Osteoblast (primary cell): ENCODE measurements around the gene CACNA1D. TPM values are rescaled to one million over a fixed set of nuclear protein-coding genes. Genes with fewer than 3 reads are reported as not detected.

Experiments
- DNase-seq: peaks from one replicate; pipeline ENCODE4 v3.0.0; 2011; ENCODE audit warnings: low spot score, mixed read lengths; ENCODE audit not compliant: insufficient read length; ENCODE audit errors: missing footprints
- H2AFZ ChIP-seq: 2 replicates; pipeline ENCODE4 v1.6.0; 2011; ENCODE audit warnings: mild to moderate bottlenecking, low read length
- H3K27ac ChIP-seq: 2 replicates; pipeline ENCODE4 v1.5.1; 2011; ENCODE audit warnings: mild to moderate bottlenecking, low read depth, low read length, moderate library complexity
- H3K27me3 ChIP-seq: 2 replicates; pipeline ENCODE4 v1.6.0; 2012; ENCODE audit warnings: mild to moderate bottlenecking, control low read depth, inconsistent platforms, low read length, moderate library complexity; ENCODE audit not compliant: insufficient read depth
- H3K36me3 ChIP-seq: 2 replicates; pipeline ENCODE4 v1.5.1; 2011; ENCODE audit warnings: mild to moderate bottlenecking, low read length, control low read depth, moderate library complexity; ENCODE audit not compliant: insufficient read depth
- H3K4me1 ChIP-seq: 2 replicates; pipeline ENCODE4 v1.5.1; 2011; ENCODE audit warnings: mild to moderate bottlenecking, low read length, control low read depth, moderate library complexity; ENCODE audit not compliant: insufficient read depth
- H3K4me2 ChIP-seq: 2 replicates; pipeline ENCODE4 v1.6.0; 2011; ENCODE audit warnings: mild to moderate bottlenecking, low read length; ENCODE audit not compliant: insufficient read depth
- H3K4me3 ChIP-seq: fragments of 200-600 bp; sonication (generic); 3 replicates; pipeline ENCODE4 v1.5.1; 2012; ENCODE audit warnings: mild to moderate bottlenecking, low read length, inconsistent platforms; ENCODE audit not compliant: insufficient read depth
- H3K79me2 ChIP-seq: 2 replicates; pipeline ENCODE4 v1.6.0; 2012; ENCODE audit warnings: mild to moderate bottlenecking, low read length, control low read depth, inconsistent platforms; ENCODE audit not compliant: insufficient read depth
- H3K9me3 ChIP-seq: 2 replicates; pipeline ENCODE4 v1.5.1; 2011; ENCODE audit warnings: low read depth, low read length, control low read depth
- H4K20me1 ChIP-seq: 2 replicates; pipeline ENCODE4 v1.6.0; 2012; ENCODE audit warnings: mild to moderate bottlenecking, low read length, control low read depth; ENCODE audit not compliant: insufficient read depth
- CTCF ChIP-seq: IDR thresholded peaks from 2 replicates; pipeline ENCODE4 v1.5.1; 2011; ENCODE audit warnings: mild to moderate bottlenecking, low read depth, low read length, moderate library complexity; ENCODE audit errors: extremely low read depth
- total RNA-seq: library from RNA; depleted of rRNA; stranded (reverse); fragments of >200 nt; gene quantifications from 2 replicates; pipeline ENCODE4 v1.2.3, GENCODE V29; 2012

The CACNA1D gene
- total RNA-seq, 1 donor: under 0.01 TPM

GRCh38 chr3:53823026-53823955, 328.9 kb downstream of the CACNA1D start:
- no peak overlapping the region for H3K27ac ChIP-seq
- no peak overlapping the region for H3K4me2 ChIP-seq
- H4K20me1 ChIP-seq: no peaks in the 10 kb centered on the region
- H3K79me2 ChIP-seq: no peaks in the 10 kb centered on the region
- H3K27me3 ChIP-seq: no peaks in the 10 kb centered on the region
- no peak overlapping the region for H3K4me3 ChIP-seq
- H3K36me3 ChIP-seq: no peaks in the 10 kb centered on the region
- H2AFZ ChIP-seq: no peak overlapping the region
- H3K4me1 ChIP-seq: no peaks in the 10 kb centered on the region
- TF ChIP-seq CTCF: no peak
- DNase-seq: no peak
- H3K9me3 ChIP-seq: no peaks in the 10 kb centered on the region

- Histone ChIP-seq H3K36me3 (no peaks in the 10 kb centered on the region), H3K4me1 (no peaks in the 10 kb centered on the region), H4K20me1 (no peaks in the 10 kb centered on the region), H3K79me2 (no peaks in the 10 kb centered on the region), H3K4me2 (no peak overlapping the region), H3K27ac (no peak overlapping the region), H3K27me3 (no peaks in the 10 kb centered on the region), H3K9me3 (no peaks in the 10 kb centered on the region), H3K4me3 (no peak overlapping the region), H2AFZ (no peak overlapping the region)
- TF ChIP-seq CTCF: no peak
- DNase-seq: no peak
Observed at GRCh38 chr3:53823956-53824657, 329.7 kb downstream of the CACNA1D start.

- no peak for DNase-seq
- Histone ChIP-seq H3K4me2 (no peak overlapping the region), H3K4me3 (no peak overlapping the region), H3K9me3 (no peaks in the 10 kb centered on the region), H3K4me1 (no peaks in the 10 kb centered on the region), H2AFZ (no peak overlapping the region), H3K27me3 (no peaks in the 10 kb centered on the region), H3K36me3 (no peaks in the 10 kb centered on the region), H3K27ac (no peak overlapping the region), H4K20me1 (no peaks in the 10 kb centered on the region), H3K79me2 (no peaks in the 10 kb centered on the region)
- TF ChIP-seq CTCF: no peak
Observed at GRCh38 chr3:53824795-53825194, 330.4 kb downstream of the CACNA1D start.

GRCh38 chr3:53826048-53826447, 331.6 kb downstream of the CACNA1D start:
- Histone ChIP-seq H3K4me3 (no peak overlapping the region), H4K20me1 (no peaks in the 10 kb centered on the region), H3K9me3 (no peaks in the 10 kb centered on the region), H3K36me3 (no peaks in the 10 kb centered on the region), H3K4me2 (no peak overlapping the region), H3K79me2 (no peaks in the 10 kb centered on the region), H3K27ac (no peak overlapping the region), H2AFZ (no peak overlapping the region), H3K4me1 (no peaks in the 10 kb centered on the region), H3K27me3 (no peaks in the 10 kb centered on the region)
- TF ChIP-seq CTCF: no peak
- no peak for DNase-seq
